ENCODE measurements around the gene SAMD11. TPM values are rescaled to one million over a fixed set of nuclear protein-coding genes. Genes with fewer than 3 reads are reported as not detected.

Gene SAMD11
- total RNA-seq, 1 donor from 2014 or later: 4.9 TPM

GRCh38 chr1:917076-917459 lies 6.7 kb upstream of the SAMD11 start:
- no peak for DNase-seq (ENCODE audit: low spot score)

GRCh38 chr1:917466-918091 lies 6.1 kb upstream of the SAMD11 start:
- DNase-seq (ENCODE audit: low spot score) (no peak), ATAC-seq (no peak)

More at GRCh38 chr1:917076-917459, 6.7 kb upstream of the SAMD11 start:
- no peak for ATAC-seq

- ATAC-seq: no peak
- no peak for DNase-seq (ENCODE audit: low spot score)
These were observed 5.4 kb upstream of the SAMD11 start for GRCh38 chr1:918353-918752.

- ATAC-seq (no peak), DNase-seq (ENCODE audit: low spot score) (no peak)
These were observed 4.9 kb upstream of the SAMD11 start for GRCh38 chr1:918843-919242.

- DNase-seq (ENCODE audit: low spot score) (no peak), ATAC-seq (no peak)
These were observed 4.4 kb upstream of the SAMD11 start for GRCh38 chr1:919271-919872.

- ATAC-seq: no peak
- DNase-seq (ENCODE audit: low spot score): no peak
These were observed 3.7 kb upstream of the SAMD11 start for GRCh38 chr1:920010-920409.

- no peak for ATAC-seq
- DNase-seq (ENCODE audit: low spot score): no peak
These were observed 3.2 kb upstream of the SAMD11 start for GRCh38 chr1:920521-920920.

- DNase-seq (ENCODE audit: low spot score): no peak
- peak; percentile 75 for ATAC-seq
These were observed 2.5 kb upstream of the SAMD11 start for GRCh38 chr1:921011-921837.

GRCh38 chr1:923991-924655 lies 400 bp downstream of the SAMD11 start:
- DNase-seq (ENCODE audit: low spot score): no peak

GRCh38 chr1:924656-925560 lies 1.2 kb downstream of the SAMD11 start:
- DNase-seq (ENCODE audit: low spot score) (no peak), ATAC-seq (peak; percentile 37)

More at GRCh38 chr1:923991-924655, 400 bp downstream of the SAMD11 start:
- ATAC-seq: peak; percentile 6

GRCh38 chr1:925561-926421 lies 2.1 kb downstream of the SAMD11 start:
- ATAC-seq: no peak
- DNase-seq (ENCODE audit: low spot score): no peak

- ATAC-seq: no peak
These were observed 3.5 kb downstream of the SAMD11 start for GRCh38 chr1:927234-927633.

GRCh38 chr1:927748-928147 lies 4.0 kb downstream of the SAMD11 start:
- no peak for DNase-seq (ENCODE audit: low spot score)
- no peak for ATAC-seq

More at GRCh38 chr1:927234-927633, 3.5 kb downstream of the SAMD11 start:
- no peak for DNase-seq (ENCODE audit: low spot score)

- no peak for ATAC-seq
- DNase-seq (ENCODE audit: low spot score): no peak
These were observed 5.3 kb downstream of the SAMD11 start for GRCh38 chr1:928825-929661.

GRCh38 chr1:929712-930632 lies 6.2 kb downstream of the SAMD11 start:
- ATAC-seq: no peak
- no peak for DNase-seq (ENCODE audit: low spot score)

- ATAC-seq: peak; percentile 55
- no peak for DNase-seq (ENCODE audit: low spot score)
These were observed 7.0 kb downstream of the SAMD11 start for GRCh38 chr1:930633-931138.

Data from left lobe of liver (tissue), 2 donors.